ENCODE measurements around the gene CDH4.

Gene CDH4

GRCh38 chr20:61287583-61288275 is 35.7 kb downstream of the CDH4 start:
- ChIA-PET CTCF (interaction anchor here (0.6 kb wide), 1 partner anchor 12 kb away, joined by 3 read pairs; no protein-coding TSS in a partner anchor), POLR2A (no interaction called here)
- no peaks in the 10 kb centered on the region for H3K36me3 ChIP-seq (ENCODE audit: control insufficient read depth in 2 of 2, insufficient read depth in 1 of 2, low read length in 2 of 2)
- H3K4me3 ChIP-seq (ENCODE audit: low read depth, low read length), result no peak overlapping the region
- no peaks in the 10 kb centered on the region for H3K9me3 ChIP-seq (ENCODE audit: control insufficient read depth, insufficient read depth, low read depth, low read length)
- H3K27ac ChIP-seq (ENCODE audit: extremely low read depth, low read depth, low read length), result no peak overlapping the region
- TF ChIP-seq YY2 (tag by site-specific recombination; IDR thresholded peaks at IDR 0.05) (no peak), ZNF202 (tag by site-specific recombination; IDR thresholded peaks at IDR 0.05; ENCODE audit: borderline replicate concordance) (no peak), ZIC2 (tag by site-specific recombination; IDR thresholded peaks at IDR 0.05) (peak; percentile 52; the same call in 1 of the 2 replicates), ZNF184 (tag by site-specific recombination; IDR thresholded peaks at IDR 0.05) (no peak)
- H3K4me1 ChIP-seq (ENCODE audit: control insufficient read depth, insufficient read depth, low read length), result no peaks in the 10 kb centered on the region

DNA sequence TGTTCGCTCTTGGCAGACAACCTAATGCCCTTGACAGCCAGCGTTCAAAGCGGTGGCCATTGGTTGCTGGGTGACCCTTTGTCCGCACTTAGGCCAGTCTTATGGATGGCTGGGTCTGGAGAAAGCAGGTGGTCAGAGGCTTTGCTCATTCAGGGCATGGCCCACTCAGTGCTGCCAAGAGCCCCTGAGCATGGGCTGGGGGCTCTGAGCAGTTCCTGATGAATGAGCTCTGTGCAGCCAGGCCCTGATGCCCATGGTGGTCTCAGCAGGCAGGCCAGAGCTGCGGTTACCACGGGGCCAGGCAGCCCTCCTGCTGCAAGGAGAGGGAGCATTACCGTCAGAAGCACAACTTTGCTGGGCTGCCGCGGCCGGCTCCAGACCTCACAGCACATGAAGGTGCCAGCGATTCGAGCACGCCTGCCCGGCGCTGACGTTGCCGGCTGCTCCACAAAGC is 36.3 kb downstream of the CDH4 start:
- Histone ChIP-seq H3K4me1 (ENCODE audit: control insufficient read depth, insufficient read depth, low read length) (no peaks in the 10 kb centered on the region), H3K27ac (ENCODE audit: extremely low read depth, low read depth, low read length) (no peak overlapping the region), H3K36me3 (ENCODE audit: control insufficient read depth in 2 of 2, insufficient read depth in 1 of 2, low read length in 2 of 2) (no peaks in the 10 kb centered on the region), H3K4me3 (ENCODE audit: low read depth, low read length) (no peak overlapping the region), H3K9me3 (ENCODE audit: control insufficient read depth, insufficient read depth, low read depth, low read length) (no peaks in the 10 kb centered on the region)
- no peak for TF ChIP-seq ZNF133 (tag by site-specific recombination; IDR thresholded peaks at IDR 0.05)
- TF ChIP-seq ZNF274 (IDR thresholded peaks at IDR 0.05; ENCODE audit: low read length), result no peak
- no peak for TF ChIP-seq ZNF274 (tag by site-specific recombination; IDR thresholded peaks at IDR 0.05; ENCODE audit: borderline replicate concordance)
- TF ChIP-seq ZNF530 (tag by site-specific recombination; IDR thresholded peaks at IDR 0.05; ENCODE audit: low read depth), result no peak
- no peak for TF ChIP-seq MYNN (tag by site-specific recombination; IDR thresholded peaks at IDR 0.05; ENCODE audit: borderline replicate concordance)
- TF ChIP-seq TSHZ1 (tag by site-specific recombination; IDR thresholded peaks at IDR 0.05; ENCODE audit: borderline replicate concordance), result no peak
- no peak for TF ChIP-seq ZNF266 (tag by site-specific recombination; IDR thresholded peaks at IDR 0.05; ENCODE audit: low read depth)
- no peak for TF ChIP-seq KLF16 (tag by site-specific recombination; IDR thresholded peaks at IDR 0.05)
- no peak for TF ChIP-seq KLF7 (tag by site-specific recombination; IDR thresholded peaks at IDR 0.05; ENCODE audit: borderline replicate concordance)
- POLR2A ChIA-PET, result no interaction called here
- CTCF ChIA-PET, result interaction anchor here (0.5 kb wide), 1 partner anchor 293 kb away, joined by 4 read pairs; no protein-coding TSS in a partner anchor

DNA sequence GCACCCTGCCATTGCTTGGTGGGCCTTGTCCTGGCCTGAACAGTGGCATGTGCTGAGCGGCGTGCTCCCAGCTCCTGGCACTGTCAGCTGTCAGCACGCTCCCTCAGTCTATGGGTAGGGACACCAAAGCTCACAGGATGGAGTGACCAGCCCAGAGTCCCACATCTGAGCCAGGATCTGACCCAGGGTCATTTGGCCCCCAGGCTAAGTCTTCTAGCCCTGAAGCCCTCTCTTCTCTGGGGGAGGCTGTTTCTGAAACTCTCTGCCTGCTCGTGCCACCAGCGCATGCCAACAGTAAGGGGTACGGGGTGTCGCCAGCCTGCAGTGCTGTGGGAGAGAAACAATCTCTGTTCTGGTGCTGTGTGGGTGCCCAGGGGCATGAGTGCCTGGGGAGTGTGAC is 37.1 kb downstream of the CDH4 start:
- Histone ChIP-seq H3K36me3 (ENCODE audit: control insufficient read depth in 2 of 2, insufficient read depth in 1 of 2, low read length in 2 of 2) (no peaks in the 10 kb centered on the region), H3K4me3 (ENCODE audit: low read depth, low read length) (no peak overlapping the region), H3K4me1 (ENCODE audit: control insufficient read depth, insufficient read depth, low read length) (no peaks in the 10 kb centered on the region), H3K9me3 (ENCODE audit: control insufficient read depth, insufficient read depth, low read depth, low read length) (no peaks in the 10 kb centered on the region), H3K27ac (ENCODE audit: extremely low read depth, low read depth, low read length) (no peak overlapping the region)
- ChIA-PET CTCF (no interaction called here), POLR2A (no interaction called here)
- TF ChIP-seq ZNF571 (tag by site-specific recombination; IDR thresholded peaks at IDR 0.05), result no peak
- no peak for TF ChIP-seq ZBTB20 (tag by site-specific recombination; IDR thresholded peaks at IDR 0.05)
- TF ChIP-seq ZNF837 (tag by site-specific recombination; IDR thresholded peaks at IDR 0.05), result no peak
- no peak for TF ChIP-seq ZNF155 (tag by site-specific recombination; IDR thresholded peaks at IDR 0.05)
- no peak for TF ChIP-seq ZNF146 (tag by site-specific recombination; IDR thresholded peaks at IDR 0.05)
- TF ChIP-seq PBX3 (CRISPR knock-in tag; IDR thresholded peaks at IDR 0.05), result no peak
- no peak for TF ChIP-seq ZNF391 (tag by site-specific recombination; IDR thresholded peaks at IDR 0.05; ENCODE audit: borderline replicate concordance, low read depth)
- no peak for TF ChIP-seq ZNF530 (tag by site-specific recombination; IDR thresholded peaks at IDR 0.05; ENCODE audit: low read depth)
- no peak for TF ChIP-seq SP2 (tag by site-specific recombination; IDR thresholded peaks at IDR 0.05)
